GM19043 (cell line): ENCODE measurements around the gene TAS1R3.

Experiments
- ATAC-seq: cut with Tn5 transposase; IDR thresholded peaks from one replicate; pipeline ENCODE4 v1.9.1; 2021; ENCODE audit warnings: low read depth; ENCODE audit not compliant: unreplicated experiment

TAS1R3 gene

GRCh38 chr1:1331068-1331965 is at the start of gene TAS1R3:
Gene TAS1R3, plus strand, starts transcription at chr1:1331280. Its CDS starts 66 bp downstream, at chr1:1331346.
- no peak for ATAC-seq

GRCh38 chr1:1281533-1282321 is 49.4 kb upstream of the TAS1R3 start:
- ATAC-seq: no peak

GRCh38 chr1:1282998-1283397 is 48.1 kb upstream of the TAS1R3 start:
- ATAC-seq: no peak

GRCh38 chr1:1283821-1284220 is 47.3 kb upstream of the TAS1R3 start:
- no peak for ATAC-seq

- ATAC-seq: no peak
Observed at GRCh38 chr1:1284221-1285101, 46.6 kb upstream of the TAS1R3 start.

- no peak for ATAC-seq
Observed at GRCh38 chr1:1285102-1285571, 45.9 kb upstream of the TAS1R3 start.

GRCh38 chr1:1285611-1286311 is 45.3 kb upstream of the TAS1R3 start:
- ATAC-seq: no peak

GRCh38 chr1:1286313-1287261 is 44.5 kb upstream of the TAS1R3 start:
- ATAC-seq: no peak

GRCh38 chr1:1287288-1288110 is 43.6 kb upstream of the TAS1R3 start:
- ATAC-seq: no peak

- ATAC-seq: no peak
Observed at GRCh38 chr1:1290238-1290731, 40.8 kb upstream of the TAS1R3 start.

- no peak for ATAC-seq
Observed at GRCh38 chr1:1291023-1291528, 40.0 kb upstream of the TAS1R3 start.

- no peak for ATAC-seq
Observed at GRCh38 chr1:1291548-1292441, 39.3 kb upstream of the TAS1R3 start.

GRCh38 chr1:1292442-1292779 is 38.7 kb upstream of the TAS1R3 start:
- no peak for ATAC-seq

- ATAC-seq: no peak
Observed at GRCh38 chr1:1292851-1293250, 38.2 kb upstream of the TAS1R3 start.

- no peak for ATAC-seq
Observed at GRCh38 chr1:1293263-1294249, 37.5 kb upstream of the TAS1R3 start.
